ENCODE results near the gene SLC4A4. TPM values are rescaled to one million over a fixed set of nuclear protein-coding genes. Genes with fewer than 3 reads are reported as not detected.
A peak's percentile ranks its signal among the peaks of the same experiment; 100 is the strongest.

SLC4A4 gene
- total and polyA plus RNA-seq, 8 donors = 84.1 to 400 (median 243) TPM

DNA sequence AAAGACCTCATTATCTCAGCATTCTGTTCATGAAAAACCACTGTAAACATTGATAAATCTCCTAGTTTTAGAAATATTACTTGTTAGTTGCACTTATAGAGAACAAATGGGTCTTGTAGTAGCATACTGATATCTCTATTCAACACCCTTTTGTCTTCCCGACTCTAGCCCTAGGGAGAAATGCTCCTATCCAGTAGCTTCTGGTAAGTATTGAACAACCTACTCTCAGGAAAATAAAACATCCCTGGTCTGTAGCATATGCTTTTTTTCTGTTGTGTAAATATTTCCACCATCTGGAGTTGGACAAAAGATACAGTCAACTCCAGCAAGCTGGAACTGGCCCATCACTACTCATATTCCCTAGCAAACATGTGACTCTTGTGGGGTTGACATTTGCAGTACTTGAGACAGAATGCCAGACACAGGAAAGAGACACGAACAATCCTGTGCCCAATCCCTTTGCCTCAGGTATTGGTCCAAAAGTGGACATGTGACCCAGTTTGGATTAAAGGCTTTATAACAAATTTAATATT lies 256.8 kb downstream of the SLC4A4 start:
- WGBS, 2 donors = 25 to 28% methylated on average over 2 of the region's 2 CpGs
- FAIRE-seq = no peak
- H3K27ac ChIP-seq = peak overlapping the region in 2 of 4 donors; percentile 1
- TF ChIP-seq, protein P1, sequence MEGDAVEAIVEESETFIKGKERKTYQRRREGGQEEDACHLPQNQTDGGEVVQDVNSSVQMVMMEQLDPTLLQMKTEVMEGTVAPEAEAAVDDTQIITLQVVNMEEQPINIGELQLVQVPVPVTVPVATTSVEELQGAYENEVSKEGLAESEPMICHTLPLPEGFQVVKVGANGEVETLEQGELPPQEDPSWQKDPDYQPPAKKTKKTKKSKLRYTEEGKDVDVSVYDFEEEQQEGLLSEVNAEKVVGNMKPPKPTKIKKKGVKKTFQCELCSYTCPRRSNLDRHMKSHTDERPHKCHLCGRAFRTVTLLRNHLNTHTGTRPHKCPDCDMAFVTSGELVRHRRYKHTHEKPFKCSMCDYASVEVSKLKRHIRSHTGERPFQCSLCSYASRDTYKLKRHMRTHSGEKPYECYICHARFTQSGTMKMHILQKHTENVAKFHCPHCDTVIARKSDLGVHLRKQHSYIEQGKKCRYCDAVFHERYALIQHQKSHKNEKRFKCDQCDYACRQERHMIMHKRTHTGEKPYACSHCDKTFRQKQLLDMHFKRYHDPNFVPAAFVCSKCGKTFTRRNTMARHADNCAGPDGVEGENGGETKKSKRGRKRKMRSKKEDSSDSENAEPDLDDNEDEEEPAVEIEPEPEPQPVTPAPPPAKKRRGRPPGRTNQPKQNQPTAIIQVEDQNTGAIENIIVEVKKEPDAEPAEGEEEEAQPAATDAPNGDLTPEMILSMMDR (IDR thresholded peaks at IDR 0.05) = no peak
- peaks cover 12 to 31% (median 14%) of the 10 kb centered on the region in 3 donors for H3K4me1 ChIP-seq
- H3K27me3 ChIP-seq = no peaks in the 10 kb centered on the region
- ATAC-seq = no peak
- DNase-seq = no peak
- no peak overlapping the region for H3K4me3 ChIP-seq
- intact Hi-C loops (cut with DNase I) = no loop called here
- H3K9me3 ChIP-seq = no peaks in the 10 kb centered on the region
- no peaks in the 10 kb centered on the region for H3K36me3 ChIP-seq

DNA sequence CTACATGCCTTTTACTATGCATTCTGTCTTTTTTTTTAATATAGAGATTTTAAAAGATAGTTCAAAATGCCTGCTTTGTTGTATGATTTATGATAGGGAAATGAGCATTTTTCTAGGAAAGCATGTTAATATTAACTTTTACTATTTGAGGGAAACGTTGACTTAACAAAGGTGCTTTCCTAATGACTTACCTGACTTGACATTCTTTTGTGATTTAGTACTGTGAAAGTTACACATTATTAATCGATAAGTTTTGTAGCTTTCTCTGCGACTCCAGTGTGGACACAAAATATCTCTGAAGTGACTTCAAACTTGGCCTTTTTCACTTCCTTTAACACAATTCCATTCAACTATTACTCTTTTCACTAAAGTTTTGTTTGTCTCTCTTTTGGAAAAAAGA lies 260.8 kb downstream of the SLC4A4 start:
- WGBS, 2 donors = 9 to 18% methylated on average over 3 of the region's 3 CpGs
- Histone ChIP-seq H3K4me3 (no peak overlapping the region), H3K4me1 (peaks cover 12 to 33% (median 14%) of the 10 kb centered on the region in 3 donors), H3K27ac (peak overlapping the region in 2 of 4 donors; percentile 60 to 71), H3K36me3 (no peaks in the 10 kb centered on the region), H3K27me3 (no peaks in the 10 kb centered on the region), H3K9me3 (no peaks in the 10 kb centered on the region)
- DNase-seq = no peak
- intact Hi-C loops (cut with DNase I) = no loop called here
- no peak for FAIRE-seq
- peak; percentile 67 to 90 (median 85) for ATAC-seq
- TF ChIP-seq, protein P1 (IDR thresholded peaks at IDR 0.05) = no peak

DNA sequence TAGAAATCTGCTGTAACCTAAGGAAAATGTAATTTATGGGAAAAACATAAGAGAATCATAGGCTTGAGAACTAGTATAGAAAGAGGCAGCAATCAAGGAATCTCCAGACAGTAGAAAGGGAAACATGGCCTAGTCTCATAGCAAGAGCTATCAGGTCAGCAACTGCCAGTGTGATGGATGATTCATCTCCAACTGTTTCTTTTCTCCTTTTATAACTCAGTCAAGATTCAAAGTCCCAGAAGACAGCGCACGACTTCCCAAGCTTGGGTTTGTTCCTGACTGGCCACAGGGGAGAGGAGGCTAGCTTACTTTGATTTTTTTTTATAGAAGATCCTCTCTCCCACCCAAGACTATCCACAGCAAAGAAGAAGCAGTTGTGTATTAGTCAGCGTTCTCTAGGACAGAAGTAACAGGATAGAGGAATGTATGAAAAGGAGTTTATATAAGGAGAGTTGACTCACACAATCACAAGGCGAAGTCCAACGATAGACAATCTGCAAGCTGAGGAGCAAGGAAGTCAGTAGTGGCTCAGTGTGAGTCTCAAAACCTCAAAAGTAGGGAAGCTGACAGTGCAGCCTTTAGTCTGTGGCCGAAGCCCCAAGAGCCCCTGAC lies 263.6 kb downstream of the SLC4A4 start:
- H3K27ac ChIP-seq = peak overlapping the region in 2 of 4 donors; percentile 60 to 71
- FAIRE-seq = no peak
- peaks cover 12 to 29% (median 14%) of the 10 kb centered on the region in 3 donors for H3K4me1 ChIP-seq
- H3K4me3 ChIP-seq = no peak overlapping the region
- ATAC-seq = no peak
- no peaks in the 10 kb centered on the region for H3K36me3 ChIP-seq
- DNase-seq = no peak
- intact Hi-C loops (cut with DNase I) = no loop called here
- no peaks in the 10 kb centered on the region for H3K9me3 ChIP-seq
- TF ChIP-seq, protein P1 (IDR thresholded peaks at IDR 0.05) = no peak
- H3K27me3 ChIP-seq = no peaks in the 10 kb centered on the region
- 89 to 95% methylated on average over 6 of the region's 6 CpGs for WGBS, 2 donors

DNA sequence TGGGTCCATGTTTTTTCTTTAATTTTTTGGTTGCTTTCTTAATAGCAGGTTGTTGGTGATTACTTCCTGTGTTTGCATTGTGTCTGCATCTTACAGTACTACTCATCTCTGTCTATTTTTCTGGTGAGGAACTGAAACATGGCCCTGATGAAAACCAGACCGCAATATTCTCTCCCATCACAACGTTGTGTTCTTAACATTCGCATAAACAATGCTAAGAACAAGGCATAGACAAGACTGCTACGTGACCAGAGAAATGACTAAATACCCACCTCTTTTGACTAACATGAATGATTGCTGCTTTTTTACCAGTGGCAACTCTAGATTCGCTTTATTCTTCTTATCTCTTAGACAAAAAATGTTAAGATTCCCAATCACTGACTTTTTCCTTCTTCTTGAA lies 266.0 kb downstream of the SLC4A4 start:
- no peak for FAIRE-seq
- Histone ChIP-seq H3K4me3 (no peak overlapping the region), H3K4me1 (peaks cover 0 to 23% (median 4%) of the 10 kb centered on the region in 3 donors), H3K27ac (peak overlapping the region in 1 of 4 donors; percentile 12), H3K36me3 (no peaks in the 10 kb centered on the region), H3K9me3 (no peaks in the 10 kb centered on the region), H3K27me3 (no peaks in the 10 kb centered on the region)
- ATAC-seq = no peak
- 84 to 89% methylated on average over 5 of the region's 5 CpGs for WGBS, 2 donors
- TF ChIP-seq, protein P1 (IDR thresholded peaks at IDR 0.05) = no peak
- intact Hi-C loops (cut with DNase I) = no loop called here
- no peak for DNase-seq

DNA sequence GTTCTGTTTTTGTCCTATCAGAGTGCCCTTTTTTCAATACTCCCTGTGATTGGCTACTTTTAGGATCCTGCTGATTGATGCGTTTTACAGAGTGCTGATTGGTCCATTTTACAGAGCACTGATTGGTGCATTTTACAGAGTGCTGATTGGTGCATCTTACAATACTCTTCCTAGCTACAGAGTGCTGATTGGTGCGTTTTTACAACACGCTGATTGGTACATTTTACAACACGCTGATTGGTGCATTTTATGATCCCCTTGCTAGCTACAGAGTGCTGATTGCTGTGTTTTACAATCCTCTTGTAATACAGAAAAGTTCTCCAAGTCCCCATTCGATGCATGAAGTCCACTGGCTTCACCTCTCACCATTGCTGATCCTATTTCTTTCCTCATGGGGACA lies 268.3 kb downstream of the SLC4A4 start:
- H3K27ac ChIP-seq = peak overlapping the region in 1 of 4 donors; percentile 68
- no peak for ATAC-seq
- no peak overlapping the region for H3K4me3 ChIP-seq
- FAIRE-seq = no peak
- TF ChIP-seq, protein P1 (IDR thresholded peaks at IDR 0.05) = no peak
- no peaks in the 10 kb centered on the region for H3K36me3 ChIP-seq
- intact Hi-C loops (cut with DNase I) = no loop called here
- 83 to 98% methylated on average over 5 of the region's 5 CpGs for WGBS, 2 donors
- DNase-seq = no peak
- no peaks in the 10 kb centered on the region for H3K9me3 ChIP-seq
- H3K27me3 ChIP-seq = no peaks in the 10 kb centered on the region
- H3K4me1 ChIP-seq = peaks cover 0 to 10% (median 0%) of the 10 kb centered on the region in 3 donors
